Measurements from ENCODE around the gene OXSR1.

Gene OXSR1

DNA sequence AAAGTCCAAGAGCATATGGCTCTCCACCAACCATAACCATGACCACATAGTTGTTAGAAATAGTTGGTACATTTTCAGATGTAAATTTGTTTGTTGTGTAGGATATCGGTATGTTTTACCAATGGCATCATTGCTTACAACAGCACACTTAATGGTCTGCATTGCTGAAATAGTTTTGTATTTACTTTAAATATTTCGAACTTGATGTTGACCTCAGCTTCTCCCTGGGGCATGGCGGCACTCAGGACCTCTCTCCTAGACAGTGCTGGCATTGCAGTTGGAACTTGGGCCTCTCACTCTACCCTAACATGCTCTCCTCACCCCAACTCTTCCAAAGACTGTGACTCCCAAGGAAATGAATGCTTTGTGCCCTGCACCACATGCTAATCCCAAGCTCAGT, 105.3 kb downstream of the OXSR1 start:
- intact Hi-C loops (cut with DNase I; ENCODE audit: low total_unique reads), result no loop called here
- TF ChIP-seq, protein P1, sequence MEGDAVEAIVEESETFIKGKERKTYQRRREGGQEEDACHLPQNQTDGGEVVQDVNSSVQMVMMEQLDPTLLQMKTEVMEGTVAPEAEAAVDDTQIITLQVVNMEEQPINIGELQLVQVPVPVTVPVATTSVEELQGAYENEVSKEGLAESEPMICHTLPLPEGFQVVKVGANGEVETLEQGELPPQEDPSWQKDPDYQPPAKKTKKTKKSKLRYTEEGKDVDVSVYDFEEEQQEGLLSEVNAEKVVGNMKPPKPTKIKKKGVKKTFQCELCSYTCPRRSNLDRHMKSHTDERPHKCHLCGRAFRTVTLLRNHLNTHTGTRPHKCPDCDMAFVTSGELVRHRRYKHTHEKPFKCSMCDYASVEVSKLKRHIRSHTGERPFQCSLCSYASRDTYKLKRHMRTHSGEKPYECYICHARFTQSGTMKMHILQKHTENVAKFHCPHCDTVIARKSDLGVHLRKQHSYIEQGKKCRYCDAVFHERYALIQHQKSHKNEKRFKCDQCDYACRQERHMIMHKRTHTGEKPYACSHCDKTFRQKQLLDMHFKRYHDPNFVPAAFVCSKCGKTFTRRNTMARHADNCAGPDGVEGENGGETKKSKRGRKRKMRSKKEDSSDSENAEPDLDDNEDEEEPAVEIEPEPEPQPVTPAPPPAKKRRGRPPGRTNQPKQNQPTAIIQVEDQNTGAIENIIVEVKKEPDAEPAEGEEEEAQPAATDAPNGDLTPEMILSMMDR (IDR thresholded peaks at IDR 0.05), result no peak

DNA sequence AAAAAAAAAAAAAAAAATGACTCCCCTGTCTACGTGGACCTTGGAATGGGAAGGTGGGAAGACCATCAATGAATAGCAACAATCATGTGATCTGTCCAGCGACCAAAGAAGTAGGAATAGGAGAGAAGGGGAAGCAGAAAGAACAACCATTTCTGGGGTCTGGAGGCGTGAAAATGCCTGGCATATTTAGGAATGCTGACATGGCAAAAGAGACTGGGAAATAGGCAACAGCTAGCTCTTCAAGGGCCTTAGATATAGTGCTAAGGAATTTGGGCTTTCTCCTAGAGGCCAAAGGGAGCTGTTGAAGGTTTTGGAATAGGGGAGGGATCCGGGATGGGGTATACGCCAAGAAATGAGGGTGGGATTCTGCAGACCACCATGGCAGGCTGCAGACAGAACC, 106.2 kb downstream of the OXSR1 start:
- TF ChIP-seq, protein P1 (IDR thresholded peaks at IDR 0.05), result no peak
- no peaks in the 10 kb centered on the region for H3K4me1 ChIP-seq
- no peak overlapping the region for H3K27ac ChIP-seq
- peaks cover 8 to 20% (median 9%) of the 10 kb centered on the region in 3 donors for H3K36me3 ChIP-seq
- intact Hi-C loops (cut with DNase I; ENCODE audit: low total_unique reads), result no loop called here
- DNase-seq, result no peak
- H3K9me3 ChIP-seq, result no peaks in the 10 kb centered on the region
- H3K4me3 ChIP-seq, result no peak overlapping the region
- no peaks in the 10 kb centered on the region for H3K27me3 ChIP-seq

More for the DNA sequence above, 105.3 kb downstream of the OXSR1 start:
- Histone ChIP-seq H3K4me3 (no peak overlapping the region), H3K27me3 (no peaks in the 10 kb centered on the region), H3K4me1 (no peaks in the 10 kb centered on the region), H3K9me3 (no peaks in the 10 kb centered on the region), H3K36me3 (peaks cover 3 to 15% (median 8%) of the 10 kb centered on the region in 3 donors), H3K27ac (no peak overlapping the region)
- DNase-seq, result no peak

DNA sequence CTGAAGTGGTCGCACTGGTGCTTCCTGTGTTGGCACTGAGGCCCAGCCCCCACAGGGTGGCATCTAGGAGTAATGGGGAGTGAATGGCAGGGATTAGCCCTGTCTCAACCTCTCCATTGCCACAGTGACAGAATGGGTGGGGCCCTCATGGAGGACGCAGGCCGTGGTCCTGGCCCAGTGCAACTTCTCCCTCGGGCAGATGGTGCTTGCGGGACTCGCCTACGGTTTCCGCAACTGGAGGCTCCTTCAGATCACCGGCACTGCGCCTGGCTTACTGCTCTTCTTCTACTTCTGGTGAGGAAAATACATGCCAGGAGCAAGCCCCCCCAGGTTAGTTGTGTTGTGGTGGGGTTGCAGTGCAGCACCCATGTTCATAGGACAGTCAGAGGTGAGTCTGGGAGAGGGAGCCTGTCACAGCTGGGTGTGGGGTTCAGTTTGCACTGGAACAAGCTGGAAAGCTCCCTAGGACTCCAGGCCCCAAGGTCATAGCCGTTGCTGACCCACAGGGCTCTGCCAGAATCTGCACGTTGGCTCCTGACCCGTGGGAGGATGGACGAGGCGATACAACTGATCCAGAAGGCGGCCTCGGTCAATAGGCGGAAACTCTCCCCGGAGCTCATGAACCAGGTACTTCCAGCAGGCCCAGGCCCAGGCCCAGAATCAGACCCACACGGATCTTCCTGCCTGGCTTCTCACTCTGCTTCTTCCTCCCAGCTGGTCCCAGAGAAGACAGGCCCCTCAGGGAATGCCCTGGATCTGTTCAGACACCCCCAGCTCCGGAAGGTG, 109.7 kb downstream of the OXSR1 start:
- Histone ChIP-seq H3K9me3 (no peaks in the 10 kb centered on the region), H3K27me3 (no peaks in the 10 kb centered on the region), H3K36me3 (peaks cover 9 to 31% (median 16%) of the 10 kb centered on the region in 3 donors), H3K27ac (no peak overlapping the region), H3K4me3 (no peak overlapping the region), H3K4me1 (no peaks in the 10 kb centered on the region)
- TF ChIP-seq, protein P1 (IDR thresholded peaks at IDR 0.05), result no peak
- intact Hi-C loops (cut with DNase I; ENCODE audit: low total_unique reads), result no loop called here
- no peak for DNase-seq

DNA sequence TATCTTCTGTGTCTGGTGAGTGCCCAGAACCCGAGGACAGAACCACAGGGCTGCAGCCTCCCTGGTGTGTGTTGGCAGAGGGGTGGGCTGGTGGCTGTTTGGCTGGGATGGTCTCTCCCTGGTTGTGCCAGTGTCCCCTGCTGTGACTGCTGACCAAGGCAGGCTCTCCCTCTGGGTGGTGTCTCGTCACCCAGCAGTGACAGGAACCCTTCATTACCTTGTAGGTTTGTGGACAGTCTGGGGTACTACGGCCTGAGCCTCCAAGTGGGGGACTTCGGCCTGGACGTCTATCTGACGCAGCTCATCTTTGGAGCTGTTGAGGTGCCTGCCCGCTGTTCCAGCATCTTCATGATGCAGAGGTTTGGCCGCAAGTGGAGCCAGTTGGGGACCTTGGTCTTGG, 110.3 kb downstream of the OXSR1 start:
- no peak overlapping the region for H3K4me3 ChIP-seq
- H3K36me3 ChIP-seq, result peaks cover 9 to 31% (median 16%) of the 10 kb centered on the region in 3 donors
- intact Hi-C loops (cut with DNase I; ENCODE audit: low total_unique reads), result no loop called here
- H3K4me1 ChIP-seq, result no peaks in the 10 kb centered on the region
- no peak overlapping the region for H3K27ac ChIP-seq
- H3K9me3 ChIP-seq, result no peaks in the 10 kb centered on the region
- TF ChIP-seq, protein P1 (IDR thresholded peaks at IDR 0.05), result no peak
- DNase-seq, result no peak
- H3K27me3 ChIP-seq, result no peaks in the 10 kb centered on the region

DNA sequence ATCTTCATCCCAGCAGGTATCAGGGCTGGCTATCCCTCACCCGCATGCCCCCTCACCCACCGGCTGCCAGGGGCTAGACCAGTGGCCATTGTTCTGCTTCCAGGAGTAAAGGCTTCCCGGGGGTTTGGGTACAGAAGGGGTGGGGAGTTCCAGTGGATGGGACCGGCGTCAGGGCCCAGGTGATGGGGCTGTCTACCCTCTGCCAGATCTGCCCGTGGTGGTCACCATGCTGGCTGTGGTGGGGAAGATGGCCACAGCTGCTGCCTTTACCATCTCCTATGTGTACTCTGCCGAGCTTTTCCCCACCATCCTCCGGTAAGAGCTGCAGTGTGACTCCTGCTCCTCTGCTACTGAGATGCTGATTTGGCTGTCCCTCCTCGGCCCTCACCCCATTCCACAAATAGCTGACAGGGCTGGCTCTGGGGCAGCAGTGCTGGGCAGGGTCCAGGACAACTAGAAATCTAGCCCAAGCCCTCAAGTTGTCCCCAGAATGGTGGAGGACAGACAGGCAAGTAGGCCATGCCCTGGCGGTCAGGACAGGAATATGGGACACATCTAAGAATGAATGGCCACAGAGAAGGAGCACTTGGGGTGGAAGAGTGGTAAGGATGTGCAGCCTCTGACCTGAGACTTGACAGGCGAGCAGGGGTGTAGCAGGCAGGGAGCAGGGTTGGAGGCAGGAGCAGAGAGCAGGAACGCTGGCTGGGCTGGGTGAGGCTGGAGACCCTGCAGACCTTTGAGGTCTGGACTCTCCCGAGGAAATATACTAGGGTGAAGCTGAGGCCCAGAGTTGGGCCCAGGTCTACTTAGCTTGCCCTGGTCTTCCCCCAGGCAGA, 111.0 kb downstream of the OXSR1 start:
- H3K4me1 ChIP-seq, result no peaks in the 10 kb centered on the region
- H3K36me3 ChIP-seq, result peaks cover 9 to 31% (median 16%) of the 10 kb centered on the region in 3 donors
- H3K4me3 ChIP-seq, result no peak overlapping the region
- no peaks in the 10 kb centered on the region for H3K27me3 ChIP-seq
- no peak for DNase-seq
- TF ChIP-seq, protein P1 (IDR thresholded peaks at IDR 0.05), result no peak
- intact Hi-C loops (cut with DNase I; ENCODE audit: low total_unique reads), result no loop called here
- no peak overlapping the region for H3K27ac ChIP-seq
- H3K9me3 ChIP-seq, result no peaks in the 10 kb centered on the region

All from tibial artery (tissue), 4 donors.